Measurements from ENCODE around the gene VTI1A.

DNA sequence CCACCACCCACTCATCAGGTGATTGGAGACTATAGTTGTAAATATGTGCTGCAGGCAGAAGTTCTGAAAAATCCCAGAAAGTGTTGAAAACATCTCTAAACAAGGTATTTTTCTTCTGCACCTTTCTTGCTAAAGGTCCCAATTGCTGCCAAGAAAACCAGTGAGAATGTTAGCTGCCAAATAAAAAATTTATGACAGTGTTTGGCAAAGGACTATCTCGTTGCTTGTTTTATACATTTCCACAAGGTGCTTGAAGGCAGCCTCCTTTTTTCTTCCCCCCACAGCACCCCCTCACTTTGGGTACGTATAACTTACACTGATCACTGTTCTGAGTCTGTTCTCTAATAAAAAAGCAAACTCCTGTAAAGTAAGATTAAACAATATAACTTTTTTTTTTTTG lies 344.4 kb downstream of the VTI1A start:
- TF ChIP-seq, protein P1, sequence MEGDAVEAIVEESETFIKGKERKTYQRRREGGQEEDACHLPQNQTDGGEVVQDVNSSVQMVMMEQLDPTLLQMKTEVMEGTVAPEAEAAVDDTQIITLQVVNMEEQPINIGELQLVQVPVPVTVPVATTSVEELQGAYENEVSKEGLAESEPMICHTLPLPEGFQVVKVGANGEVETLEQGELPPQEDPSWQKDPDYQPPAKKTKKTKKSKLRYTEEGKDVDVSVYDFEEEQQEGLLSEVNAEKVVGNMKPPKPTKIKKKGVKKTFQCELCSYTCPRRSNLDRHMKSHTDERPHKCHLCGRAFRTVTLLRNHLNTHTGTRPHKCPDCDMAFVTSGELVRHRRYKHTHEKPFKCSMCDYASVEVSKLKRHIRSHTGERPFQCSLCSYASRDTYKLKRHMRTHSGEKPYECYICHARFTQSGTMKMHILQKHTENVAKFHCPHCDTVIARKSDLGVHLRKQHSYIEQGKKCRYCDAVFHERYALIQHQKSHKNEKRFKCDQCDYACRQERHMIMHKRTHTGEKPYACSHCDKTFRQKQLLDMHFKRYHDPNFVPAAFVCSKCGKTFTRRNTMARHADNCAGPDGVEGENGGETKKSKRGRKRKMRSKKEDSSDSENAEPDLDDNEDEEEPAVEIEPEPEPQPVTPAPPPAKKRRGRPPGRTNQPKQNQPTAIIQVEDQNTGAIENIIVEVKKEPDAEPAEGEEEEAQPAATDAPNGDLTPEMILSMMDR (IDR thresholded peaks at IDR 0.05) = no peak
- TF ChIP-seq POLR2A (IDR thresholded peaks at IDR 0.05) = no peak
- TF ChIP-seq EP300 (IDR thresholded peaks at IDR 0.05) = no peak
- no peak for TF ChIP-seq POLR2AphosphoS5 (IDR thresholded peaks at IDR 0.05)

Data from upper lobe of left lung (tissue), 4 donors.